Superior temporal gyrus (tissue), 1 donor: Measurements from ENCODE around the gene CMBL.
"Not testable (repeated sequence)": the region's sequence is repeated elsewhere in the genome, so short reads cannot be mapped to it uniquely, and the experiment has no call there.

ENCODE experiments used
- DNase-seq: peaks from one replicate; pipeline ENCODE4 v3.0.0-alpha.2; 2016; ENCODE audit errors: extremely low spot score

The CMBL gene

DNA sequence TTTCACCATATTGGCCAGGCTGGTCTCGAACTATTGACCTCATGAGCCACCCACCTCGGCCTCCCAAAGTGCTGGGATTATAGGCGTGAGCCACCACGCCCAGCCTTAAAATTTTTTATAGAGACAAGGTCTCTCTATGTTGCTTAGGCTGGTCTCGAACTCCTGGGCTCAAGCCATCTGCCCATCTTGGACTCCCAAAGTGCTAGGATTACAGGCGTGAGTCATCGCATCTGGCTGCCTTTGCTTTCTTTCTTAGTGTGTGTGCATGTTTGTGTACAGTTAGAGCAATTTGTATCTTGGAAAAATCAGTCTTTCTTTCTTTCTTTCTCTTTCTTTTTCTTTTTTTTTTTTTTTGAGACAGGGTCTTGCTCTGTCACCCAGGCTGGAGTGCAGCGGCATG, 22.3 kb downstream of the CMBL start:
- not testable (repeated sequence) for DNase-seq

- peak; percentile 96 for DNase-seq
Measured at GRCh38 chr5:10283927-10284635, 23.6 kb downstream of the CMBL start.

GRCh38 chr5:10279925-10280720, 27.6 kb downstream of the CMBL start:
- DNase-seq = no peak

DNA sequence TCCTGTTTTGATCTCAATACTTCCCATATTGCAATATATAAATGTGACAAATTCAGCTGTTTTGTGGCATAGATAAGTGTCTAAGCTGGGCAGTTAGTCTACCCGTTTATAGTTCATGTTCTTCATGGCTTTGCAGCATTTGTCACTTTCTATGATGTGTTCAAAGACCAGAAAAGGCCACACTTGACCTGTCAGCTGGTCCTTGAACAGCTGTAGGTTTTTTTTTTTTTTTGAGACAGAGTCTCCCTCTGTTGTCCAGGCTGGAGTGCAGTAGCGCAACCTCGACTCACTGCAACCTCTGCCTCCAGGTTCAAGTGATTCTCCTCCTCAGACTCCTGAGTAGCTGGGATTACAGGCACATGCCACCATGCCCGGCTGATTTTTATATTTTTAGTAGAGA, 28.4 kb downstream of the CMBL start:
- no peak for DNase-seq

DNA sequence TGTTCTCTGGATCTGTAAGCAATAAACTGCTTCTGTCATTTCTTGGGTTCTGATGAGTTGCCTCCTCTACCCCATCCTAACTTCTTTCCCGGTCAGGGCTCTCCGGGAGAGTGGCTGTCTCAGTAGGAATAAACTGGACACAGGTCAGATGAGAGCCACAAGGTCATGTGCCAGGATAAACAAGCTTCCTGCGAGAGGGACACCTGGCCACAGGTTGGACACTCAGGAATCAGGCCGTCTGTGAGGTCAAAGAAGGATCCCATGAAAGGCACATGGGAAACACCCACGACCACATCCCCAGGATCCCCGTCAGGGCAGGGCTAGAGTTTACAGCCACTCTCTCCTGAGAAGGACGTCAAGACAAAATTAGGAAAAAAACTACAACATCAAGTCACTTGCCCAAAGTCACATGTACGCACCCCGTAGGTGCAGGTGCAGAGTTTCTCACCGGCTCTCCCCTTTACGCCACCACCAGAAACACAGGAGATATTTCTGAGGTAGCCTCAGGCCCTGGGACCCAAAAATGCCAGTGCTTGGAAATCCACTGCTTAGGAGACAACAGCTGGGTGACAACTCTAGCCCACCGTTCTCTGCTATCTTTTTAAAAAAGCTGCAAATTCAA, 28.9 kb downstream of the CMBL start:
- no peak for DNase-seq

DNA sequence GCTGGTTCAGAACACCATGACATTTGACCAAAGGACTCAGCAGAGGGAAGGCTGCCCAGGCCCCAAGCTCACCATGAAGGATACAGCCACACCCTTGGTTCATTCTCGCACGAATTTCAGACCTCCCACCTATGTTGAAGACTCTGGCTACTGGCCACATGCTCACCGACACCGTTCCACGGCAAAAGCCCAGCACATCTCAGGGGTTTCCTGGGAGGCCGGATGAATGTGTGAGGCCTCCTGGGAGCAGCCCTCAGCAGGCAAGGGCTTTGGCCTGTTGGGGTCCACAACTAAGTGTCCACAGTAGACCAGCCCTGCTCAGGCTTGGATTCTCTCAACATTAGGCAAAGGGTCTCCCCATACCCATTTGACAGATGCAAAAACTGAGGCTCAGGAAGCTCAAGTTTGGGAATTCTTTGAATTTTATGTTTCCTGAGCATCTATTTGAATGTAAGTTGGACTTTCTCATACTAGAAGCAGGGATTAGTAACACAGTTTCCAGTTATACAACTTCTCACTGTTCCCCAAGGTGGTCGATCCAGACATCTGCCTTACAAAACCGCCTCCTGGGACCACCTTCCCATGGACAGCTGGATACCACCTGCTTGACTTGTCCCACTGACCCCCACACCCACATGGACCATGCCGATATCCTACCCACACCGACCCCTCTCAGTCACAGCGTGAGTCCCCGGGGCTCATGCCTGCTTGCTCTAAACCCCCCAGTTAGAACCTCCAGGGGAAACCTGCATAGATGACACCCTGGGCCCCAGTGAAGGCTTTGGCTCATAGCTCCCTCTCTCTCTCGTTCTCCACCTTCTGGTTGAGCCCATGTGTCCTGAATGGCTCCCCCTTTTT, 29.7 kb downstream of the CMBL start:
- DNase-seq = no peak

DNA sequence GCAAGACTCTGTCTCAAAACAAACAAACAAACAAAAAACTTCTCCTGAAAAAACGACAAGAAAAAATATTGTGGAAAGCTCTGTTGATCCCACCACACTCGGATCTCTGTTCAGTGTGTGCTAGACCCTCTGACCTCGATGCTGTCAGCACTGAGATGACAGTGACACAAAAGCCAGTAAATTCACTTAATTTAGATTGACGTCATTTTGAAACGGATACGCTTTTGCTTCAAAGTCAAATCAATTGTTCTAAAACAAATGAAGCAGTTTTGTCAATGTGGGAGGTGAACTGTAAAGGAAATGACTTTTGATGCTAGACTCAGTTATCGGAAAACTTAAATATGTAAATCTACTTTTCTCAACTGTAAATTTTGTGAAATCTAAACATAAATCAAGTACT, 31.0 kb downstream of the CMBL start:
- no peak for DNase-seq

DNA sequence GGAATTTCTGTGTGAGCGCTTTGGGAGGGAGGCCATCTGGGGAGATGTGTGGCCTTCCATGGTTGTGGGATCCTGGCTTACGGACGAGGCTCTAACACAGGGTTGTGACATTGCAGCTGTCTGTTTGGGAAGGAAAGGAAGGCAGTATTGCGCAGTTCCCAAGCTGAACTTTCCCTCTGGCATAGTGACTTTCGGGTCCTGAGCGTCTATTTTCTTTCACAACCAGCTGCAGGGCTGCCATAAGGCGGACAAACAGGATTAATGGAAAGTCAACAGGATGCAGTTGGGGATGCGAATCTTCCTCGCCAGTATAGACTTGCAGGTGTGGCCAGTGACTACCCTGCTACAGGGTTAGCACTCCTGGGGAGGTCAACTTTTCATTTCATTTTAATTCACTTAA, 31.7 kb downstream of the CMBL start:
- DNase-seq = no peak

- no peak for DNase-seq
Measured at GRCh38 chr5:10275460-10275859, 32.2 kb downstream of the CMBL start.

DNA sequence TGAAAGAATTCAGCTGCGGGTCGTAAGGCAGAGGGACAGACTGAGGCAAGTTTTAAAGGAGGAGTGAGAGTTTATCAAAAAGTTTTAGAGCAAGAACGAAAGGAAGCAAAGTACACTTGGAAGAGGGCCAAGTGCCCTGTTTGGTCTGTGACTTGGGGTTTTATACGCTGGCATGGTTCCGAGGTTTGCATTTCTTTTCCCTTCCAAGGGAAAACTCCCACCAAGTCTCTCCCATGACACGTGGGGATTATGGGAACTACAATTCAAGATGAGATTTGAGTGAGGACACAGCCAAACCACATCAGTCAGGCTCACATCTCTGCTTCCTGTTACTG, 34.9 kb downstream of the CMBL start:
- not testable (repeated sequence) for DNase-seq

GRCh38 chr5:10272053-10272874, 35.4 kb downstream of the CMBL start:
- DNase-seq = no peak

- DNase-seq = no peak
Measured at GRCh38 chr5:10268100-10268499, 39.6 kb downstream of the CMBL start.

DNA sequence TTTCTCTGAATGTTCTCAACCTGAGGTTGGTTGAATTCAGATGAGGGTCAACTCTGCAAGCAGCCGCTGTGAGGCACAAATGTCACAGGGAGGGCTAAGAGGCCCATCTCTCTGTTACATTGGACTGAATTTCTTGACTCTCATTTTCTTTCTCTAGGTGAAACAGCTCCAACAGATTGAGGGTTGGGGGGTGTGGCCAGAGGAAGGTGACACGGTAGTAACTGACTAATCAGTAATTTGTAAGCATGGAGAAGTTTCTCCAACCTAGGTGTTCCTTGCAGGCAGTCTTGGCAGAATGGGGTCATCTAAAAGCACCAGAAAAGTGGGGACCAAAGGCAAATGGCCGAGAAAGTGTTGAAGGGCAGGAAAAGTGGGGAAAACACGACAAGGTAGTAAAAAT, 40.9 kb downstream of the CMBL start:
- DNase-seq = no peak

DNA sequence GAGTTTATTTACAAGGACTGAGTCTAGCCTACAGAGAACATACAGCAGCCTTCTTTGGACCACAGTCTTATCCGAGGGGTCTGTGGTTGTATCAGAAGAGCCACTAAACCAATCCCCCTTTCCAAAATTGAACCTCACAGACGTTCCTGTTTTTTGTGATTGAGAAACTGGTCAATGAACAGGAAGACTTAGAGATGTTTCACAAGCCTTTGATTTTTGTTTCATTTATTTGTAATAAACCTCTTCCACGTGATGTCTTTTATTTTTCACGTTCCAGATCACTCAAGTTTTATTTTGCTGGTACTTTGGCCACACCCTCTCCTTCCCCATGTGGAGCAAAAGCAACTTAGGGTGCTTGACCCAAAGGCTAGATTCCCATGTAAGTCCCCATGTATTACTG, 41.6 kb downstream of the CMBL start:
- DNase-seq = no peak

DNA sequence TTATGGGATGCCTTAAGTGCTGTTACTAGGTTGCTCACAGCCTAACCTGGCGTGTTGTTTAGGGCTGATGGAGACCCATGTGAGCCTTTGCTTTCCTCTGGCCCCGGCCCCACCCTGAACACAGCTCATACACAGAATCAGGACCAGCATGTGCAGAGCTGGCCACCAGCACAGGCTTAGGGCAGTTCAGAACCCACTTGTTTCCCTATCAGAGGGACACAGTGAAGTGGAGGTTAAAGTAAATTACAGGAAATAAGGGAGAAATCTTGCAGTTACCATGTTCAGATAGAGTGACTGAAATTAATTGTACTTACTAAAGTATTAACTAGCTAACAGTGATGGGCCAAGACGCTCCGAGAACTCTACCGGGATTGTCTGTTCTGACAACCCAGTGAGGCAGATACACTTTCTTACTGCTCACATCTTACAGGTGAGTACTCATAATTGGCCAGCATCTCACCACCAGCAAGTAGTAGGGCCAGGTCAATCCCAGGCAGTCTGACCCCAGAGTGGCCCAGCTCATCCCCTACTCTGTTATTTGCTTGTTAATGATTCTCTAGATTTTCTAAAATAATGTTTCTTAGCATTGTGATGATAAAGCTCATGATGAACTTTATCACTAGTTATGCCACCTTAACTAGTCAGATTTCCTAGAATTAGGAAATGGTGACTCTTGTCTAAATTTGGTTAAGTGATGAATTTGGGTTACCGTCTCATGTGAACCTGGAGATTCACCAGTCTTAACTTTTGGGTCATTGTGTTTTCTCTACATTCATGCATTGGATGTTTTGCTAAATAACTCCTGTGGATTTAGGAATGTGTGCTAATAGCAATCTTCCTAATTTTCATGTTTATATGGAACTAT, 42.2 kb downstream of the CMBL start:
- DNase-seq = no peak

DNA sequence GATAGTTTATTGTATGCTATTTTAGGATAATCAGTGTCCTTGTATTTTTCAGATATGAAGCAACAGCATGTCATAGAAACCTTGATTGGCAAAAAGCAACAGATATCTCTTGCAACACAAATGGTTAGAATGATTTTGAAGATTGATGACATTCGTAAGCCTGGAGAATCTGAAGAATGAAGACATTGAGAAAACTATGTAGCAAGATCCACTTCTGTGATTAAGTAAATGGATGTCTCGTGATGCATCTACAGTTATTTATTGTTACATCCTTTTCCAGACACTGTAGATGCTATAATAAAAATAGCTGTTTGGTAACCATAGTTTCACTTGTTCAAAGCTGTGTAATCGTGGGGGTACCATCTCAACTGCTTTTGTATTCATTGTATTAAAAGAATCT, 43.1 kb downstream of the CMBL start:
- DNase-seq = no peak

GRCh38 chr5:10262995-10263394, 44.7 kb downstream of the CMBL start:
- DNase-seq = no peak

DNA sequence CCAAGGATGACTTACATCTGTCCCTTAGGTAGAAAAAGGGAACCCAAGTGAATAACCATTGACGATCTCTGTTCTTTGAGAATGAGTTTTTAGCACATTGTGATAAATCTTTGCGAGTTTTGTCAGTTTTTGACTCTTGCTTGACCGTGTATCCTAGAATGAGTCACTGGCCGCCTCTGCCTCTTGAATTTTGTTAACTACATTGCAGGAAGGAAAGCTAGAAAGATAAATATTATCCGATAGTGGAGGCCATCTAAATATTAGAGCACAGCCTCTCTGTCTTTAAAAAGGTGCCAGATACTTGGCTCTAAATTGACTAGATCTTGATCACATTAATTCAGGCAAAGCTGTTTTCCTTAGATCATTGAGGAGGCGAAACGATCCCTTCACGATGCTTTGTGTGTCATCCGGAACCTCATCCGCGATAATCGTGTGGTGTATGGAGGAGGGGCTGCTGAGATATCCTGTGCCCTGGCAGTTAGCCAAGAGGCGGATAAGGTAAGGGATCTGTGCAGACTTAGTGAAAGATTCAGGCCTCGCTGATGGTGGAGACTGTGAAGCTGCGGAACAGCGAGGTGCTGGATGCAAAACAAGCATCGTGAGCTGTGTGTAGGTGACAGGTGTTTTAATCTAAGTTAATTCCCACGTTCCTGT, 45.5 kb downstream of the CMBL start:
- no peak for DNase-seq

- no peak for DNase-seq
Measured at GRCh38 chr5:10261065-10261464, 46.6 kb downstream of the CMBL start.

GRCh38 chr5:10259899-10260298, 47.8 kb downstream of the CMBL start:
- DNase-seq = no peak
